ENCODE results near the gene CCL5.
A peak's percentile ranks its signal among the peaks of the same experiment; 100 is the strongest.
"Not testable (repeated sequence)": the region's sequence is repeated elsewhere in the genome, so short reads cannot be mapped to it uniquely, and the experiment has no call there.

CCL5 gene

DNA sequence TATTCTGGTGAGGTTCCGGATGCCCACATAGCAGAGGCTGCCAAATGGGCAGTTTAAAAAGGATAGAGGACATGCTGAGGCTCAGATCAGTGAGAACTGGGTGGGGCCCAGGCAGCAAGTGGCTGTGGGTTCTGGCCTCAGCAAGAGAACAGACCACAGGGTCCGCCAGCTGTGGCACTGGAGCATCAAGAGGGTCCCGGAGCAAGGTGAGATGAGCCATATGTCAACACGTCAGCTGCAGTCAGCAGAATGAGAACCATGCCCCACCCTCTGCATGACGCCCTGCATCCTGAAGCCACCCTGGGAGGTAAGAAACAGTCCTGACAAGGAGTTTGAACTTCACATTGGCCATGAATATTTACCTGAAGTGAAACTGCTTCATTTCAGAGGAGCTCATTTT lies 20.1 kb upstream of the CCL5 start:
- no peak overlapping the region for H3K27ac ChIP-seq
- H3K36me3 ChIP-seq, result no peaks in the 10 kb centered on the region
- H3K27me3 ChIP-seq, result no peaks in the 10 kb centered on the region
- no peak overlapping the region for H3K9ac ChIP-seq
- no peaks in the 10 kb centered on the region for H4K20me1 ChIP-seq
- H3K4me1 ChIP-seq, result peaks cover 10% of the 10 kb centered on the region
- no peak overlapping the region for H3K4me2 ChIP-seq
- H3K4me3 ChIP-seq, result no peak overlapping the region
- TF ChIP-seq Cebpa-rat (IDR thresholded peaks at IDR 0.05), result no peak
- no peaks in the 10 kb centered on the region for H3K9me3 ChIP-seq

DNA sequence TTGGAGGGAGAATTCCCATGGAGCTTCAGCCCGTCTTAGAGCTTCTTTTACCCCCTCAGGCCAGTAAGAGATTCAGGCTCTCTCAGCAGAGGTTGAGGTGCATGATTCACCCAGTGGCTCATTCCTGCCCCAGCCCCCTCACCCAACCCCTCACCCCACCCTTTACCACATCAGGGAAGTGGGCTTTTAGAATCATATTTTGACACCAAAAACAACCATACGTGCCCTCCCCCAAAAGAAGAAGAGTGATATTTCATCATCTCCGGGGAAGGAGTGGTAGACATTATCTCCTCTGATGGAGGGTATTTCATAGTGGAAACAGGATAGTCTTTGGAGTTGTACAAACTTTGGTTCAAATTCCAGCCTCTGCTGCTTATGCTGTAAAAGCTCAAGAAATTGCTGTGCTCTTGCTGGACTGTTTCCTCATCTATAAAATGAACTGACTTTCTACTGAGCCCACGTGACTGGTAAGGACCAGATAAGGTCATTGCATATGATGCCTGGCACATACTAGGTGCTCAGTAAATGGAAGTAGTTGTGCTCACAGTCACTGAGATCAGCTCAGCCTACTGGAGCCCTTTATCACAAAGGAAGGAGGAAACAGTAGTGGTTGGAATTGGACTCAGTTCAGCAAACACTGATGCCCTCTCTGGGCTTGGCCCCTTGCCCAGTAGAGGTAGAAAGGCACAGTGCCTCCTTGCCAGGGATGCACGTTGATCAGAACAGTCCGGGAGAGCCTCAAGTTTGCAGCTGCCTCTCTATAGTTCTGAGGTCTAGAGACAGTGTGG lies 18.3 kb upstream of the CCL5 start:
- no peaks in the 10 kb centered on the region for H4K20me1 ChIP-seq
- no peak for TF ChIP-seq Cebpa-rat (IDR thresholded peaks at IDR 0.05)
- H3K9me3 ChIP-seq, result no peaks in the 10 kb centered on the region
- H3K27ac ChIP-seq, result no peak overlapping the region
- H3K27me3 ChIP-seq, result no peaks in the 10 kb centered on the region
- no peak overlapping the region for H3K9ac ChIP-seq
- no peaks in the 10 kb centered on the region for H3K36me3 ChIP-seq
- H3K4me3 ChIP-seq, result no peak overlapping the region
- H3K4me1 ChIP-seq, result peaks cover 10% of the 10 kb centered on the region
- no peak overlapping the region for H3K4me2 ChIP-seq

DNA sequence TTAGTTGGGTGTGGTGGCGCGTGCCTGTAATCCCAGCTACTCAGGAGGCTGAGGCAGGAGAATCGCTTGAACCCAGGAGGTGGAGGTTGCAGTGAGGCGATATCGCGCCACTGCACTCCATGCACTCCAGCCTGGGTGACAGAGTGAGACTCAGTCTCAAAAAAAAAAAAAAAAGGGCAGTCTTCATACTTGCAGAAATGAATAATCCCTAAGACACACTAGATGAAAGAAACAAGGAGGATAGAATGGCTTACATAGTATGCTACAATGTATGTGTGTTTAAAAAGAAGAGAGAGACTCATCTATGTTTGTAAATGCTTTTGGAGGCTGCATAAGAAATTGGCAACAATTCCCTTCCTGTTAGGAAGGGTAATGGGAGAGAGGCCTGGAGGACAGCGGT lies 17.6 kb upstream of the CCL5 start:
- H3K4me3 ChIP-seq, H3K27ac ChIP-seq, H3K9ac ChIP-seq, H3K36me3 ChIP-seq, H3K4me2 ChIP-seq, H3K27me3 ChIP-seq, H4K20me1 ChIP-seq, H3K9me3 ChIP-seq: not testable (repeated sequence)
- H3K4me1 ChIP-seq, result peaks cover 11% of the 10 kb centered on the region

DNA sequence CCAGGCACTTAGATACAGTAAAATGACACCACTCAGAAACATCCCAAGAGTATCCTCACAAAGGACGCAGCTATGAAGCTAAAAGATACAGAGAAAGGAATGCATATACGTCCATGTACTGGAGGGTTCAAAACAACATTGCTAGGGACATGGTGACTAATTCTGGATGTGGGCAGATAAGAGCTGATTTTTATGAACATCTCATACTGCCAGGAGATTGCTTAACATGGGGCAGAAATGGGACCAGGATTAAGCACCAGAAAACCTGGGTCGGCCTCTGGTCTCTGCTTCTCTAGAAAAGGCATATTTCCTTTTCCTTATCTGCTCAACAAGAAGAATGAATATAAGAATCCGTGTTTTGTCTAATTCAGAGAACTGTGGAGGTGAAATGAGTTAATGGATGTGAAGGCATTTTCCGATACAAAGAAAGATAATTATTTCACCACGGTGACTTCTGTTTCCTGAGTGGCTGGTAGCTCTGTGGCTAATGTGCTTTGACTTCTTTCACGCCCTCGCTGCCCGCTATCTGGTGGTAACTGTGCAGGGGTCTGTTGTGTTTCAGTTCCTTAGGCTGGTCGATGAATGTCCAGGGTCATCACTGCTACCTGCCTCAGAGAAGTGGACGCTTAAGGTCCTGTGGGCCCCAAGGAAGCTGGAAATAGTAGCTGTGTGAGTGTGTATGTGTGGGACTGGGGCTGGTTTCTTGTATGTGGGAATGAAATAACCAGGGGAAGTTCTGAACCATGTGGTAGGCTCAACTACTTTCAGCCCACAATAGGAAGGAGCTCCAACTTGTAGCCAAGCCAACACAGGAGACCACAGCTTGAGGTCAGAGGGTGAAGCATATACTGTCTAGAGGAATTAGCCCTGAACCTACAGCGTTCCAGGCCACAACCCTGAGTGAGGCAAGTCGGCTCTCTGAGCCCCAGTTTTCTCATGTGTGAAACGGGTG lies 15.8 kb upstream of the CCL5 start:
- peaks cover 20% of the 10 kb centered on the region for H3K4me1 ChIP-seq
- no peaks in the 10 kb centered on the region for H3K9me3 ChIP-seq
- H3K27me3 ChIP-seq, result no peaks in the 10 kb centered on the region
- H3K4me2 ChIP-seq, result no peak overlapping the region
- H3K36me3 ChIP-seq, result no peaks in the 10 kb centered on the region
- H3K4me3 ChIP-seq, result no peak overlapping the region
- H3K27ac ChIP-seq, result no peak overlapping the region
- no peaks in the 10 kb centered on the region for H4K20me1 ChIP-seq
- no peak overlapping the region for H3K9ac ChIP-seq
- TF ChIP-seq Cebpa-rat (IDR thresholded peaks at IDR 0.05), result no peak

DNA sequence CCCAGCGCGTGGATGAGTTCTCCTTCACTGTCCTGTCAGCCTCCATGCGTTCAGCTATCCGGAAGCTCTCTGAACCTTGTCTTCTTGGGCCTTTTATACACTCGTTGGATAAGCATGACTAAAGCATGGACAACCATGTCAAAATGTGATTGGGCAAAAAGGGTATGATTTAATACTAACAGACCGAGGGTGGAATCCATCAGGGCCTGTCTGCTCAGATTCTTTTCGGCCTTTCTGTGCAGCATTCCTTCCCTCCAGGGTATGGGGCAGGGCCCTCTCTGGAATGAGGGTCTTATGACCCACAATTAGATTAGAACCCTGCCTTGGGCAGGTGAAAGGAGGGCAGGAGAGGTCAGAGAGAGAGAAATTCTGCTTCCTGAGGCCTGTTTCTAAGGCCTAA lies 14.0 kb upstream of the CCL5 start:
- H3K36me3 ChIP-seq, result no peaks in the 10 kb centered on the region
- H3K27ac ChIP-seq, result no peak overlapping the region
- no peaks in the 10 kb centered on the region for H4K20me1 ChIP-seq
- no peak for TF ChIP-seq Cebpa-rat (IDR thresholded peaks at IDR 0.05)
- H3K4me1 ChIP-seq, result peaks cover 19% of the 10 kb centered on the region
- H3K9me3 ChIP-seq, result no peaks in the 10 kb centered on the region
- no peaks in the 10 kb centered on the region for H3K27me3 ChIP-seq
- no peak overlapping the region for H3K9ac ChIP-seq
- no peak overlapping the region for H3K4me3 ChIP-seq
- H3K4me2 ChIP-seq, result no peak overlapping the region

DNA sequence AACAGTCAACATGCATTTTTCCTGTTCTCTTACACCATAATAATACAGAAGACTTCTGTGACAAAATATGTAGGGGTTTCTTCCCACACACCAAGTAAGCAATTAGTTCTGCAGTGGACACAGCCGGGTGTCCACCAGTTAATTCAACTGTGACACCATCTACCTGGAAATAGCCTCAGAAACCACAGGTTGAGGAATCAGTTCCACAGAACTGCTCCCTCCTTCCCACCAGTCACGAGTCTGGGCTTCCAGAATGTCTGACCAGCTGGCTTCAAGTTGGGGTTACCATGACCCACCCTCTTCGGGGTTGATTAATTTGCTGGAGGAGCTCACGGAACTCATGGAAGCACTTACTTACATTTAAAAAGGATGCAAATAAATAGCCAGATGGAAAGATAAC lies 13.6 kb upstream of the CCL5 start:
- H3K9me3 ChIP-seq, result no peaks in the 10 kb centered on the region
- no peak overlapping the region for H3K27ac ChIP-seq
- TF ChIP-seq Cebpa-rat (IDR thresholded peaks at IDR 0.05), result no peak
- H4K20me1 ChIP-seq, result no peaks in the 10 kb centered on the region
- no peak overlapping the region for H3K4me2 ChIP-seq
- no peak overlapping the region for H3K9ac ChIP-seq
- no peaks in the 10 kb centered on the region for H3K27me3 ChIP-seq
- peaks cover 15% of the 10 kb centered on the region for H3K4me1 ChIP-seq
- H3K4me3 ChIP-seq, result no peak overlapping the region
- H3K36me3 ChIP-seq, result no peaks in the 10 kb centered on the region

DNA sequence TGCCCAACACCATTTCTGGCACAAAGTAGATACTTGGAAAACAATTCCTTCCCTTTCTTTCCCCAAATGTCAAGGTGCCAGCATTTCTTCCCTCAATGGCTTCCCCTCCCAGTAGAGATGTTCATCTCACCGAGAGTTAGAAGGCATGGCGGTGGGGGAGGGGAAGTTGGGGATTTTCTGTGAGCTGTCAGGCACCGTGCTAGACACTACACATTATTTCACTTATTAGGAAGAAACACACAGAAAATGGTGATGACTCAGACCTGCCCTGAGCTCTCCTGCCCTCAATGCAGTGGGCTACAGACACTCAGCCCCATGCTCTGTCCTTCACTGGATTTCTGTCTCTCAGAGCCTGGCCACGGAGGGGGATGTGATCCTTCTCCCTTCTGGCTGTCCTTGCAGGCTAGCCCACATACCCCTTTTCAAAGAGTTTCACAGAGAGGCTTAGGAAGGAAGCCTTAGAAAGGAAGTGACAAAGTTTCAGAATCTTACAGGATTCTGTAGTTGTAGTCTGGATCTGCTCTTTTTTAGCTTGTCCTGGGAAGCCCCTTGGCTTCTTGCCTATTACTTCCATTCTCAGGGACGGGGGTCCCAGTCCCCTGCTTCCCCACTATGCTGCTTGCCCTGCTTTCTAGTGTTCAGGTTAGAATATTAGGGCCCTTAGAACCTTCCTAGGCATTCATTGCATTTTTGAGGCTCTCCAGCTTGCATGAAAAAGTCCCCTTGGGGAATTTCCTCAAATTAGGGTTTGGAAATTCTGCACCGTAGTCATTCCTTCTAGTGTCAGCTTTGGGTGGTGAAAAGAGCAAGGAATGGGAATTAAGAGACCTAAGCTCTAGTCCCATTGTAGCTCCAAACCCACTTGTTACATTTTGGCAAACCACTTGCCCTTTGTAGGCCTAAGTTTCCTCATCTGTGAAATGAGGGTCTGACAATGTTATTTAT lies 12.2 kb upstream of the CCL5 start:
- H3K9ac ChIP-seq, result no peak overlapping the region
- no peak for TF ChIP-seq Cebpa-rat (IDR thresholded peaks at IDR 0.05)
- peak overlapping the region; percentile 14; the same call in 1 of the 2 replicates for H3K4me2 ChIP-seq
- no peaks in the 10 kb centered on the region for H4K20me1 ChIP-seq
- no peaks in the 10 kb centered on the region for H3K27me3 ChIP-seq
- no peak overlapping the region for H3K27ac ChIP-seq
- no peak overlapping the region for H3K4me3 ChIP-seq
- H3K9me3 ChIP-seq, result no peaks in the 10 kb centered on the region
- H3K36me3 ChIP-seq, result no peaks in the 10 kb centered on the region
- H3K4me1 ChIP-seq, result peaks cover 9% of the 10 kb centered on the region; the same call in 1 of the 2 replicates

DNA sequence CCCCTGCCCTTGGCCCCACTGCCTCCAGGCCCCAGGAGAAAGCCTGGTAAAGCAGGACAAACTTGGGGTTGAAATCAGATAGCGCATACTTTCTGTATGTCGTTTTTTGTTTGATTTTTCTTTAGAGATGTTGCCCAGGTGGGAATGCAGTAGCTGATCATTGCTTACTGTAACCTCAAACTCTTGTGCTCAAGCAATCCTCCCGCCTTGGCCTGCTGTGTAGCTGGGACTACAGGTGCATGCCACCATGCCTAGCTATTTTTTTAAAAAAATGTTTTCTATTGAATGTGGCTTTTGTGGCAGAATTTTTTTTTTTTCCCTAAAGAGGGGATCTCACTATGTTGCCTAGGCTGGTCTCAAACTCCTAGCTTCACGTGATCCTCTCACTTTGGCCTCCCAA lies 11.1 kb upstream of the CCL5 start:
- H3K4me2 ChIP-seq, result no peak overlapping the region
- no peaks in the 10 kb centered on the region for H3K36me3 ChIP-seq
- no peaks in the 10 kb centered on the region for H3K27me3 ChIP-seq
- H3K4me1 ChIP-seq, result peaks cover 9% of the 10 kb centered on the region; the same call in 1 of the 2 replicates
- no peak overlapping the region for H3K4me3 ChIP-seq
- no peak overlapping the region for H3K27ac ChIP-seq
- H3K9me3 ChIP-seq, result no peaks in the 10 kb centered on the region
- TF ChIP-seq Cebpa-rat (IDR thresholded peaks at IDR 0.05), result no peak
- H4K20me1 ChIP-seq, result no peaks in the 10 kb centered on the region
- H3K9ac ChIP-seq, result no peak overlapping the region

DNA sequence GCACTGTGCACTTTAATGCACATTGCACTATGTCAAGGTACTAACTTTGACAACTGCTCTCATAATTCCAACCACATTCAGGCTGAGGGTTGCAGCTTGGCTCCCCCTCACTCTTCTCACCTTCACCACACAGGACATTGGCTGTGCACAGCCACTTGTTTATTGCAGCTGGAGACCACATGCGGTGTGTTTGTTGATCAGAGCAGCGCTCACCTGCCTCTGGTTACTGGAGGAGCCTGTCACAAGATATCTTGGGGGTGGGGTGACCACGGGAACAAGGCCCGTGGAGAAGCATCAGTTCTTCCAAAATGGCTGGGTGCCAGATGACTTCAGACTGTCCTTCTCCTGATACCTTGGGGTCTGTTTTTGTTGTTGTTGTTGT lies 10.6 kb upstream of the CCL5 start:
- no peak overlapping the region for H3K9ac ChIP-seq
- no peak overlapping the region for H3K27ac ChIP-seq
- H3K27me3 ChIP-seq, result no peaks in the 10 kb centered on the region
- no peak for TF ChIP-seq Cebpa-rat (IDR thresholded peaks at IDR 0.05)
- H3K4me3 ChIP-seq, result no peak overlapping the region
- no peaks in the 10 kb centered on the region for H3K36me3 ChIP-seq
- H3K9me3 ChIP-seq, result no peaks in the 10 kb centered on the region
- H3K4me2 ChIP-seq, result no peak overlapping the region
- H4K20me1 ChIP-seq, result no peaks in the 10 kb centered on the region
- peaks cover 9% of the 10 kb centered on the region; the same call in 1 of the 2 replicates for H3K4me1 ChIP-seq

Measured in BLaER1 (cell line).